H1 (cell line): ENCODE measurements around the gene PHOSPHO2. TPM values are rescaled to one million over a fixed set of nuclear protein-coding genes. Genes with fewer than 3 reads are reported as not detected.

Experiments used
- CTCF ChIA-PET: fragments of 300-600 bp; sonication (Branson Sonifier 250); formaldehyde crosslinking; loops from one replicate; lab custom pipeline; 2021; ENCODE audit not compliant: partially characterized antibody; lab: Charles Lee
- POLR2A ChIA-PET: fragments of 300-600 bp; sonication (Branson Sonifier 250); formaldehyde crosslinking; loops from one replicate; lab custom pipeline; 2021; ENCODE audit warnings: inconsistent platforms; ENCODE audit not compliant: partially characterized antibody; lab: Charles Lee
- DNase-seq, 2 experiments: peaks; one replicate each; pipeline versions ENCODE4 v3.0.0 to v3.0.0-alpha.2; 2010 to 2022; ENCODE audit warnings: low spot score in 2 of 2, low read depth in 1 of 2, mixed read lengths in 1 of 2
- FAIRE-seq: peaks from 2 replicates; lab custom pipeline; 2011; peaks lifted over from hg19 to GRCh38; lab: Jason Lieb, UNC
- H2AFZ ChIP-seq: 2 replicates; pipeline ENCODE4 v1.8.1; 2012; ENCODE audit warnings: low read length, inconsistent platforms
- H2AK5ac ChIP-seq: 2 replicates; pipeline ENCODE4 v1.6.1; 2013; ENCODE audit warnings: low read depth, low read length
- H2BK120ac ChIP-seq: replicated peaks from 2 replicates; pipeline ENCODE3; 2013; ENCODE audit warnings: low read depth, low read length, inconsistent platforms
- H2BK12ac ChIP-seq: 2 replicates; pipeline ENCODE4 v1.6.1; 2013; ENCODE audit warnings: low read depth, low read length
- H2BK15ac ChIP-seq: 2 replicates; pipeline ENCODE4 v1.6.1; 2013; ENCODE audit warnings: low read length
- H2BK20ac ChIP-seq: 2 replicates; pipeline ENCODE4 v1.6.1; 2013; ENCODE audit warnings: low read length
- H2BK5ac ChIP-seq: 2 replicates; pipeline ENCODE4 v1.6.1; 2013; ENCODE audit warnings: low read depth, low read length
- H3K14ac ChIP-seq: 2 replicates; pipeline ENCODE4 v1.6.1; 2013; ENCODE audit warnings: inconsistent platforms; ENCODE audit not compliant: insufficient read length
- H3K18ac ChIP-seq: 2 replicates; pipeline ENCODE4 v1.6.1; 2013; ENCODE audit warnings: low read length; ENCODE audit errors: extremely low read depth
- H3K23ac ChIP-seq: 2 replicates; pipeline ENCODE4 v1.6.1; 2013; ENCODE audit warnings: inconsistent platforms; ENCODE audit not compliant: insufficient read length
- H3K23me2 ChIP-seq: 2 replicates; pipeline ENCODE4 v1.6.1; 2013; ENCODE audit warnings: low read depth, low read length
- H3K27ac ChIP-seq: 2 replicates; pipeline ENCODE4 v1.6.1; 2011; ENCODE audit warnings: low read depth, low read length, inconsistent platforms
- H3K27me3 ChIP-seq, 4 experiments: replicated peaks in 1 of 4; 1 replicate in 1 of 4; 2 replicates in 3 of 4; pipeline versions ENCODE4 v1.6.1 to v1.8.1; 2011 to 2013; ENCODE audit warnings: low read length in 3 of 4, mild to moderate bottlenecking in 3 of 4, inconsistent platforms in 2 of 4, mixed read lengths in 2 of 4, moderate library complexity in 1 of 4; ENCODE audit not compliant: control insufficient read depth in 3 of 4, insufficient read depth in 3 of 4; ENCODE audit errors: extremely low read depth in 1 of 4
- H3K36me3 ChIP-seq, 4 experiments: 2 replicates each; pipeline versions ENCODE4 v1.6.1 to v1.8.1; 2011 to 2013; ENCODE audit warnings: mild to moderate bottlenecking in 4 of 4, low read length in 3 of 4, moderate library complexity in 2 of 4, control low read depth in 1 of 4, inconsistent platforms in 1 of 4; ENCODE audit not compliant: insufficient read depth in 4 of 4, control insufficient read depth in 2 of 4
- H3K4ac ChIP-seq: replicated peaks from 2 replicates; pipeline ENCODE3; 2013; ENCODE audit warnings: low read length, low read depth, mixed read lengths, inconsistent platforms; ENCODE audit not compliant: insufficient read length
- H3K4me1 ChIP-seq, 4 experiments: replicated peaks in 1 of 4; 1 replicate in 1 of 4; 2 replicates in 3 of 4; pipeline versions ENCODE4 v1.6.1 to v1.8.1; 2011 to 2013; ENCODE audit warnings: low read length in 3 of 4, inconsistent platforms in 2 of 4, mixed read lengths in 1 of 4; ENCODE audit not compliant: insufficient read depth in 4 of 4, control insufficient read depth in 3 of 4
- H3K4me2 ChIP-seq, 2 experiments: 2 replicates each; pipeline versions ENCODE4 v1.6.1 to v1.8.1; 2011 to 2013; ENCODE audit warnings: low read depth in 2 of 2, low read length in 2 of 2, control low read depth in 1 of 2, inconsistent platforms in 1 of 2, mild to moderate bottlenecking in 1 of 2; ENCODE audit not compliant: insufficient read depth in 1 of 2
- H3K4me3 ChIP-seq, 4 experiments: fragments of 200-600, 300-600 bp in 1 of 4; sonication (generic), shearing (Covaris generic), sonication (Bioruptor Twin) in 1 of 4; 2 replicates each; pipeline versions ENCODE4 v1.5.1 to v1.8.1; 2011 to 2016; ENCODE audit warnings: low read length in 4 of 4, low read depth in 3 of 4, control low read depth in 2 of 4, inconsistent platforms in 2 of 4, mild to moderate bottlenecking in 2 of 4, mixed read lengths in 1 of 4, moderate library complexity in 1 of 4; ENCODE audit not compliant: insufficient read depth in 2 of 4; ENCODE audit errors: extremely low read depth in 1 of 4
- H3K56ac ChIP-seq: replicated peaks from 2 replicates; pipeline ENCODE3; 2013; ENCODE audit warnings: low read depth, mild to moderate bottlenecking, mixed read lengths, low read length, inconsistent platforms; ENCODE audit not compliant: insufficient read length
- H3K79me1 ChIP-seq: 2 replicates; pipeline ENCODE4 v1.6.1; 2013; ENCODE audit warnings: low read depth, low read length, control low read depth
- H3K79me2 ChIP-seq, 2 experiments: 2 replicates each; pipeline versions ENCODE4 v1.6.1 to v1.8.1; 2012 to 2013; ENCODE audit warnings: low read length in 2 of 2, mild to moderate bottlenecking in 2 of 2, inconsistent platforms in 1 of 2; ENCODE audit not compliant: insufficient read depth in 2 of 2, control insufficient read depth in 1 of 2
- H3K9ac ChIP-seq, 4 experiments: replicated peaks in 1 of 4; 1 replicate in 1 of 4; 2 replicates in 3 of 4; pipeline versions ENCODE4 v1.6.1 to v1.8.1; 2011 to 2013; ENCODE audit warnings: low read depth in 3 of 4, low read length in 3 of 4, control low read depth in 2 of 4, mild to moderate bottlenecking in 2 of 4, moderate library complexity in 2 of 4, inconsistent platforms in 1 of 4; ENCODE audit errors: extremely low read depth in 1 of 4
- H3K9me3 ChIP-seq, 2 experiments: 2 replicates each; pipeline versions ENCODE4 v1.6.1 to v1.8.1; 2012 to 2013; ENCODE audit warnings: mild to moderate bottlenecking in 2 of 2, moderate library complexity in 2 of 2, control low read depth in 1 of 2, inconsistent platforms in 1 of 2, low read depth in 1 of 2, low read length in 1 of 2, mixed read lengths in 1 of 2; ENCODE audit not compliant: insufficient read depth in 2 of 2
- H4K20me1 ChIP-seq, 2 experiments: replicated peaks in 1 of 2; 2 replicates each; pipeline versions ENCODE3 to v1.8.1; 2011 to 2013; ENCODE audit warnings: inconsistent platforms in 2 of 2, low read length in 2 of 2, mild to moderate bottlenecking in 1 of 2; ENCODE audit not compliant: insufficient read depth in 2 of 2, control insufficient read depth in 1 of 2
- H4K5ac ChIP-seq: 2 replicates; pipeline ENCODE4 v1.6.1; 2013; ENCODE audit warnings: low read length, low read depth, mixed read lengths, inconsistent platforms; ENCODE audit not compliant: insufficient read length
- H4K8ac ChIP-seq: 2 replicates; pipeline ENCODE4 v1.8.0; 2013; ENCODE audit warnings: mild to moderate bottlenecking, moderate library complexity, low read length, inconsistent platforms; ENCODE audit not compliant: insufficient read depth; ENCODE audit errors: extremely low read depth
- H4K91ac ChIP-seq: replicated peaks from 2 replicates; pipeline ENCODE3; 2013; ENCODE audit warnings: low read length, mixed read lengths, inconsistent platforms; ENCODE audit not compliant: insufficient read length
- BCL11A ChIP-seq, 2 experiments: IDR thresholded peaks; one replicate each; pipeline ENCODE4 v1.6.1; 2011; ENCODE audit warnings: low read depth in 2 of 2, low read length in 2 of 2, mild to moderate bottlenecking in 2 of 2
- CHD2 ChIP-seq: IDR thresholded peaks from 2 replicates; pipeline ENCODE4 v1.6.1; 2012; ENCODE audit warnings: low read length, improper control_type of control experiment
- FOSL1 ChIP-seq: IDR thresholded peaks from 2 replicates; pipeline ENCODE4 v1.6.1; 2011; ENCODE audit warnings: mild to moderate bottlenecking, low read depth, low read length, moderate library complexity; ENCODE audit not compliant: insufficient read depth
- JUND ChIP-seq: IDR thresholded peaks from 2 replicates; pipeline ENCODE4 v1.6.1; 2011; ENCODE audit warnings: mild to moderate bottlenecking, improper control_type of control experiment, low read length
- KDM1A ChIP-seq: fragments of 200-600, 300-600 bp; sonication (generic); IDR thresholded peaks from 2 replicates; pipeline ENCODE4 v1.7.1; 2016; ENCODE audit warnings: mild to moderate bottlenecking, low read length, borderline replicate concordance
- KDM4A ChIP-seq: IDR thresholded peaks from one replicate; pipeline ENCODE4 v1.7.1; 2012; ENCODE audit warnings: low read depth, mild to moderate bottlenecking, moderate library complexity, low read length, inconsistent platforms; ENCODE audit not compliant: severe bottlenecking
- KDM5A ChIP-seq: fragments of 200-600 bp; IDR thresholded peaks from 2 replicates; pipeline ENCODE4 v1.7.1; 2012; ENCODE audit warnings: mild to moderate bottlenecking, low read length, inconsistent platforms, mixed read lengths
- MAX ChIP-seq: IDR thresholded peaks from 2 replicates; pipeline ENCODE4 v1.6.1; 2012; ENCODE audit warnings: inconsistent platforms
- SIX5 ChIP-seq: IDR thresholded peaks from 2 replicates; pipeline ENCODE4 v1.6.1; 2011; ENCODE audit warnings: mild to moderate bottlenecking, low read depth, low read length
- TAF7 ChIP-seq: optimal IDR thresholded peaks from 2 replicates; pipeline ENCODE3; 2011; ENCODE audit warnings: low read depth, mild to moderate bottlenecking, inconsistent platforms, low read length, moderate library complexity, borderline replicate concordance
- TBP ChIP-seq: IDR thresholded peaks from 2 replicates; pipeline ENCODE4 v1.6.1; 2011; ENCODE audit warnings: low read depth, low read length, improper control_type of control experiment
- ZNF274 ChIP-seq: IDR thresholded peaks from 2 replicates; pipeline ENCODE4 v1.7.0; 2012; ENCODE audit warnings: low read length, borderline replicate concordance; ENCODE audit errors: extremely low read depth
- WGBS, 2 experiments: shearing (Covaris generic) in 1 of 2; methylation state at CpG; one replicate each; pipeline versions ENCODE4 v1.1.6 to v1.1.7; 2013 to 2015; ENCODE audit warnings: low lambda C conversion rate in 2 of 2, mixed read lengths in 2 of 2, inconsistent platforms in 1 of 2, low coverage in 1 of 2, missing lambda C conversion rate in 1 of 2; ENCODE audit not compliant: insufficient replicate concordance in 2 of 2, insufficient coverage in 1 of 2, insufficient read length in 1 of 2; ENCODE audit errors: extremely low coverage in 1 of 2, missing lambda C conversion rate in 1 of 2; 5-methylcytosine and 5-hydroxymethylcytosine counted together
- polyA plus RNA-seq, 7 experiments: library from polyadenylated mRNA; depleted of rRNA in 3 of 7; stranded (reverse) in 5 of 7; unstranded in 2 of 7; fragments of >200 nt in 5 of 7; fragments of 200-250 nt in 2 of 7; gene quantifications; 1 replicate in 5 of 7; 2 replicates in 1 of 7; 4 replicates in 1 of 7; pipeline versions ENCODE4 v1.2.1 to v1.2.3, GENCODE V29; 2011 to 2013; ENCODE audit warnings: missing spikeins in 2 of 7, mixed read lengths in 2 of 7
- total RNA-seq: library from RNA; stranded (reverse); fragmentation: NEBNext Ultra II Directional; extraction: Animal tissue kit (Norgen Biotek cat#: 25700); gene quantifications from 2 replicates; pipeline ENCODE4 v1.2.1, GENCODE V29; 2021

Gene PHOSPHO2
- total and polyA plus RNA-seq, 2 of the 8 experiments (the other 6 are each of a cell fraction or from before 2014, with no cell fraction given) = 2.4 to 8.5 TPM

GRCh38 chr2:169694894-169695260 lies 608 bp downstream of the PHOSPHO2 start:
- Histone ChIP-seq H4K91ac (no peak overlapping the region), H3K56ac (no peak overlapping the region), H3K79me2 (no peaks in the 10 kb centered on the region), H2BK5ac (peak overlapping the region; percentile 95; the same call in 1 of the 2 replicates), H3K4me3 (peak overlapping the region; percentile 64 to 93 (median 78)), H2BK15ac (no peak overlapping the region), H3K14ac (no peak overlapping the region), H3K23me2 (peaks cover 5% of the 10 kb centered on the region), H2AK5ac (no peak overlapping the region), H3K9me3 (no peaks in the 10 kb centered on the region), H3K4me2 (peak overlapping the region; percentile 66 to 98), H4K8ac (no peak overlapping the region), H3K4me1 (peaks cover 0 to 1% (median 0%) of the 10 kb centered on the region in 4 experiments; a peak in 1 of 7 replicates), H3K18ac (no peak overlapping the region), H2BK120ac (no peak overlapping the region), H2BK20ac (no peak overlapping the region), H3K9ac (peak overlapping the region in 3 of 4 experiments; percentile 63 to 92 (median 90); a peak in 6 of 7 replicates), H4K20me1 (no peaks in the 10 kb centered on the region), H3K27me3 (no peaks in the 10 kb centered on the region), H3K36me3 (peaks cover 0 to 17% (median 0%) of the 10 kb centered on the region in 4 experiments; a peak in 2 of 8 replicates), H3K23ac (no peak overlapping the region), H3K79me1 (no peaks in the 10 kb centered on the region), H3K27ac (peak overlapping the region; percentile 90), H3K4ac (no peak overlapping the region), H2BK12ac (no peak overlapping the region), H2AFZ (0 out of 2 replicates have a peak overlapping the region, but pooled peaks have one; percentile 52), H4K5ac (no peak overlapping the region)
- DNase-seq = no peak
- TF ChIP-seq KDM4A = no peak
- no peak for TF ChIP-seq KDM5A
- TF ChIP-seq CHD2 = no peak
- TF ChIP-seq FOSL1 = no peak
- no peak for TF ChIP-seq SIX5
- no peak for TF ChIP-seq MAX
- no peak for TF ChIP-seq BCL11A (IDR thresholded peaks at IDR 0.05; ENCODE audit: low read depth in 2 of 2, low read length in 2 of 2)
- TF ChIP-seq ZNF274 = no peak
- no peak for TF ChIP-seq TBP
- no peak for TF ChIP-seq JUND
- TF ChIP-seq KDM1A = no peak
- TF ChIP-seq TAF7 = no peak
- FAIRE-seq = no peak
- POLR2A ChIA-PET = interaction anchor here (0.7 to 2.5 kb wide), 6 partner anchors 9 to 96 kb away, joined by 3 to 6 read pairs (median 4); partner anchors contain the start of gene KLHL23
- WGBS, 2 experiments = 51% methylated on average over 8 of the region's 8 CpGs; no CpG with 5 or more reads in 1 of the 2 experiments
- CTCF ChIA-PET = interaction anchor here (0.5 kb wide), 1 partner anchor 95 kb away, joined by 3 read pairs; no protein-coding TSS in a partner anchor
